IPS DF 6.9 (cell line): ENCODE measurements around the gene MERTK.

Experiments used
- DNase-seq: peaks from one replicate; pipeline ENCODE4 v3.0.0-alpha.2; 2013; ENCODE audit warnings: low read depth, low spot score
- H3K27ac ChIP-seq: one replicate; pipeline ENCODE4 v1.5.1; 2013; ENCODE audit warnings: low read length, control low read depth
- H3K27me3 ChIP-seq: 2 replicates; pipeline ENCODE4 v1.6.1; 2013; ENCODE audit warnings: mild to moderate bottlenecking, low read length; ENCODE audit not compliant: control insufficient read depth, insufficient read depth
- H3K36me3 ChIP-seq: 2 replicates; pipeline ENCODE4 v1.6.1; 2013; ENCODE audit warnings: low read length; ENCODE audit not compliant: control insufficient read depth, insufficient read depth
- H3K4me1 ChIP-seq: 2 replicates; pipeline ENCODE4 v1.6.1; 2013; ENCODE audit warnings: low read length; ENCODE audit not compliant: control insufficient read depth, insufficient read depth
- H3K4me3 ChIP-seq: 2 replicates; pipeline ENCODE4 v1.5.1; 2013; ENCODE audit warnings: mild to moderate bottlenecking, low read length
- H3K9me3 ChIP-seq: 2 replicates; pipeline ENCODE4 v1.6.1; 2013; ENCODE audit warnings: low read length, inconsistent platforms; ENCODE audit not compliant: control insufficient read depth, insufficient read depth
- WGBS: extraction: QIAGEN DNeasy Blood & Tissue Kit; methylation state at CpG from one replicate; pipeline ENCODE4 v1.1.7; 2013; ENCODE audit warnings: mixed read lengths, missing lambda C conversion rate; ENCODE audit not compliant: insufficient read length, insufficient coverage; 5-methylcytosine and 5-hydroxymethylcytosine counted together

MERTK gene

GRCh38 chr2:111945444-111946293 is 47.3 kb downstream of the MERTK start:
- Histone ChIP-seq H3K27me3 (no peaks in the 10 kb centered on the region), H3K27ac (no peak overlapping the region)
- no peak for DNase-seq

GRCh38 chr2:111946294-111947114 is 48.1 kb downstream of the MERTK start:
- no peak overlapping the region for H3K4me3 ChIP-seq
- H3K9me3 ChIP-seq = no peaks in the 10 kb centered on the region
- no peak for DNase-seq
- H3K27ac ChIP-seq = no peak overlapping the region
- H3K4me1 ChIP-seq = no peaks in the 10 kb centered on the region
- no peaks in the 10 kb centered on the region for H3K27me3 ChIP-seq
- no CpG with 5 or more reads among the region's 9 CpGs for WGBS
- H3K36me3 ChIP-seq = no peaks in the 10 kb centered on the region

More at GRCh38 chr2:111945444-111946293, 47.3 kb downstream of the MERTK start:
- no peak overlapping the region for H3K4me3 ChIP-seq
- WGBS = no CpG with 5 or more reads among the region's 2 CpGs
- no peaks in the 10 kb centered on the region for H3K36me3 ChIP-seq
- H3K9me3 ChIP-seq = no peaks in the 10 kb centered on the region
- H3K4me1 ChIP-seq = no peaks in the 10 kb centered on the region

- Histone ChIP-seq H3K4me1 (no peaks in the 10 kb centered on the region), H3K27ac (no peak overlapping the region)
- no CpG with 5 or more reads among the region's 11 CpGs for WGBS
Observed at GRCh38 chr2:111947219-111947618, 48.8 kb downstream of the MERTK start.

GRCh38 chr2:111948832-111949231 is 50.4 kb downstream of the MERTK start:
- Histone ChIP-seq H3K4me1 (no peaks in the 10 kb centered on the region), H3K36me3 (no peaks in the 10 kb centered on the region), H3K9me3 (no peaks in the 10 kb centered on the region), H3K4me3 (no peak overlapping the region), H3K27me3 (no peaks in the 10 kb centered on the region), H3K27ac (no peak overlapping the region)
- no peak for DNase-seq
- WGBS = no CpG with 5 or more reads among the region's 4 CpGs

More at GRCh38 chr2:111947219-111947618, 48.8 kb downstream of the MERTK start:
- no peak for DNase-seq
- no peaks in the 10 kb centered on the region for H3K9me3 ChIP-seq
- no peak overlapping the region for H3K4me3 ChIP-seq
- H3K36me3 ChIP-seq = no peaks in the 10 kb centered on the region
- no peaks in the 10 kb centered on the region for H3K27me3 ChIP-seq

GRCh38 chr2:111950236-111950635 is 51.8 kb downstream of the MERTK start:
- no peaks in the 10 kb centered on the region for H3K27me3 ChIP-seq
- WGBS = no CpG with 5 or more reads among the region's 1 CpG
- H3K9me3 ChIP-seq = no peaks in the 10 kb centered on the region
- H3K4me3 ChIP-seq = no peak overlapping the region
- no peak for DNase-seq
- no peak overlapping the region for H3K27ac ChIP-seq
- no peaks in the 10 kb centered on the region for H3K4me1 ChIP-seq
- no peaks in the 10 kb centered on the region for H3K36me3 ChIP-seq

- no peak for DNase-seq
- no CpG with 5 or more reads among the region's 2 CpGs for WGBS
- H3K27ac ChIP-seq = no peak overlapping the region
- H3K4me3 ChIP-seq = no peak overlapping the region
- H3K27me3 ChIP-seq = no peaks in the 10 kb centered on the region
- H3K36me3 ChIP-seq = no peaks in the 10 kb centered on the region
- H3K4me1 ChIP-seq = no peaks in the 10 kb centered on the region
- H3K9me3 ChIP-seq = no peaks in the 10 kb centered on the region
Observed at GRCh38 chr2:111951486-111951885, 53.1 kb downstream of the MERTK start.

- DNase-seq = no peak
- Histone ChIP-seq H3K36me3 (no peaks in the 10 kb centered on the region), H3K4me1 (no peaks in the 10 kb centered on the region), H3K27me3 (no peaks in the 10 kb centered on the region), H3K4me3 (no peak overlapping the region), H3K9me3 (no peaks in the 10 kb centered on the region), H3K27ac (no peak overlapping the region)
- no CpG with 5 or more reads among the region's 6 CpGs for WGBS
Observed at GRCh38 chr2:111952871-111953452, 54.6 kb downstream of the MERTK start.

- H3K9me3 ChIP-seq = no peaks in the 10 kb centered on the region
- no peaks in the 10 kb centered on the region for H3K27me3 ChIP-seq
- no peaks in the 10 kb centered on the region for H3K4me1 ChIP-seq
- no CpG with 5 or more reads among the region's 6 CpGs for WGBS
- H3K4me3 ChIP-seq = no peak overlapping the region
- H3K36me3 ChIP-seq = no peaks in the 10 kb centered on the region
- no peak overlapping the region for H3K27ac ChIP-seq
- no peak for DNase-seq
Observed at GRCh38 chr2:111954602-111955332, 56.4 kb downstream of the MERTK start.

- Histone ChIP-seq H3K27ac (no peak overlapping the region), H3K9me3 (no peaks in the 10 kb centered on the region), H3K36me3 (no peaks in the 10 kb centered on the region), H3K4me1 (no peaks in the 10 kb centered on the region), H3K4me3 (no peak overlapping the region), H3K27me3 (no peaks in the 10 kb centered on the region)
- WGBS = no CpG with 5 or more reads among the region's 6 CpGs
- DNase-seq = no peak
Observed at GRCh38 chr2:111957872-111958354, 59.5 kb downstream of the MERTK start.

GRCh38 chr2:111958901-111959300 is 60.5 kb downstream of the MERTK start:
- no CpG with 5 or more reads among the region's 1 CpG for WGBS
- H3K27ac ChIP-seq = no peak overlapping the region
- H3K36me3 ChIP-seq = no peaks in the 10 kb centered on the region
- no peak overlapping the region for H3K4me3 ChIP-seq
- H3K9me3 ChIP-seq = no peaks in the 10 kb centered on the region
- H3K4me1 ChIP-seq = no peaks in the 10 kb centered on the region
- no peak for DNase-seq
- H3K27me3 ChIP-seq = no peaks in the 10 kb centered on the region
